CD4-positive, alpha-beta T cell treated with Interferon alpha-2 for 1 hour (primary cell): ENCODE results near the gene CAMTA1.

Experiments
- DNase-seq, 2 donors: peaks; one replicate each; pipeline ENCODE4 v3.0.0-alpha.2; 2020 to 2022

CAMTA1 gene

GRCh38 chr1:7097938-7098592, 312.8 kb downstream of the CAMTA1 start:
- no peak for DNase-seq

GRCh38 chr1:7098641-7099040, 313.4 kb downstream of the CAMTA1 start:
- DNase-seq: no peak

DNA sequence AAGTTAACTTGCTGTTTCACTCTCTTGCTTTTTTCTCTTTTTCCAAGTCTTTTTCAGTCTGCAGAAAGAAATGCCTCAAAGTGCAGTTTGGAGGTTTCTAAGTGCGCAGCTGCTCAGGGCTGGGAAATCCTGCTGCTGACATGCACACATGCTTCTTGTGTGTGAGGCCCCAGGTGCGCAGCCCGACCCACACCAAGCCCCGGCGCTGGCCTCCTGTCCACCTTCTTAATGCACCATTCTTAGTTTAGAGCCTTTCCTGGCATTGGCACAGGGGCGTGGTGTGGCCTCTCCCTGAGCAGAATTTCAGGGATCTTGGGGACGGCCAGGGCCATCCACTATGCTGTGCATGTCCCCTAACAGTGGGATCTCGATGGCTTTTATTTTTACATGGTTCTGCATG, 315.2 kb downstream of the CAMTA1 start:
- no peak for DNase-seq

DNA sequence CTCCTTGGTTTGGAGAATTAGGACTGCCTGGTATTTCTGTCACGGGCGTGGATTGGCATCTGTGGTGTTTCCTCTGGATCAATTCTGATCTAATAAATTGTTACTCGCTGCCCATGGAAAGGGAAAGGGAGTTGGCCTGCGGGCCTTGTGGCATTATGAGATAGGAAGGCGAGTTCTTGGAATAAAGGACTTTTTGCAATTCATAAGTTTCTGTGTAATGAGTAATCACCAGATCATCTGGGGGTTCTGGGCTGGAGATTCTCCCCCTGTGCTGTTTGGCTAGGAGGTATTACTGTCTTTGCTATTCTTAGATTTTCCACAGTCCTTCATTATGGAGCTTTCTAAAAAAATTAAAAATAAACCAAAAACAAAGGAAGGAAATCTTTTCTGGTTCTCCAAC, 315.9 kb downstream of the CAMTA1 start:
- no peak for DNase-seq

- no peak for DNase-seq
Observed at GRCh38 chr1:7103361-7103782, 318.1 kb downstream of the CAMTA1 start.

DNA sequence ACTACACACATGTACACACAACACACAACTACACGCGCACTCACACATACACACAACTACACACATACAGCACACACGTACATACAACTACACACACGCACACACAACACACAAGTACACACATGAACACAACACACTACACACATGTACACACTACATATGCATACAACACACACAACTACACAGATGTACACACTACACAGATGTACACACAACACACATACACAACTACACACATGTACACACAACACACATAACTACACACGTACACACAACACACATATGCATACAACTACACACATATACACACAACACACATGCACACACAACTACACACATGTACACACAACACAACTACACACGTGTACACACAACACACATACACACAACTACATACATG, 318.6 kb downstream of the CAMTA1 start:
- no peak for DNase-seq

DNA sequence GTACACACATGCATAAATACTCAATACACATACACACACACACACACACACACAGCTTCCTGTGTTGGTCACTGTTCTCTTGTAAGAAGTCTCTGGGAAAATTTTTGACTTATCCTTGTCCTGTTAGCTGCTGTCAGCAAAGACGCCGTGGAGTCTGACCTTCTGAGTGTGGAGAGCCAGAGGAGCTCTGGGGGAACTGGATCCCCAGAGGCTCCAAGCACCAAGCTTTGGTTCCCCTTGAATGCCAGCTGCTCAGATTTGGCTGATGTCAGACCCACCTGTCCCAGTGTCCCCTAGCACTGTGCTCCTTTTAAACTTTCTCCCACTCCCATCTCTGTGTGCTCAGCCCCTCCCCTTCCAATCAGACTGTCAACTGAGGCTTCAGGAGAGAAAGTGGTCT, 319.1 kb downstream of the CAMTA1 start:
- DNase-seq: no peak

DNA sequence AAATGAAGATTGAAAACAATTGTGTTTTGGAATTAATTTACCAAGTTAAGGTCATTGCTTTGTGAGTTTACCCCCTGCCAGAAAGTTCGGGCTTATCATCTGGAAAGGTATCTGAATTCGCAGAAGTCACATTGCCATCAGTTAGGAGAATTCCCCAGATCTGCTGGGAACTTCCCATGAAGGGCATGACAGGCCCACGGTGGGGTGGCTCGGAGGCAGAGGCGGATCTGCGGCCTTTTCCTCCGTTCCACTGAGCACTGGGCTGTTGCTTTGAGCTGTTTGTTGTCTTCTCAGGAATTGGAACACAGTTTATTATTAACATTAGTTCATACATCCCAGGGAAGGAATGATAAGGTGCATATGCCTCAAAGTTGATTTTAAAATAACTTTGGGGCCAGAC, 320.0 kb downstream of the CAMTA1 start:
- DNase-seq: no peak

GRCh38 chr1:7106442-7107108, 321.3 kb downstream of the CAMTA1 start:
- DNase-seq: no peak

- DNase-seq: no peak
Observed at GRCh38 chr1:7107109-7107830, 322.0 kb downstream of the CAMTA1 start.

- DNase-seq: no peak
Observed at GRCh38 chr1:7108251-7108650, 323.0 kb downstream of the CAMTA1 start.

- DNase-seq: no peak
Observed at GRCh38 chr1:7109901-7110300, 324.6 kb downstream of the CAMTA1 start.

GRCh38 chr1:7110321-7110720, 325.1 kb downstream of the CAMTA1 start:
- DNase-seq: no peak

- DNase-seq: no peak
Observed at GRCh38 chr1:7111853-7112252, 326.6 kb downstream of the CAMTA1 start.

- DNase-seq: no peak
Observed at GRCh38 chr1:7113136-7113535, 327.9 kb downstream of the CAMTA1 start.

- DNase-seq: no peak
Observed at GRCh38 chr1:7113822-7114221, 328.6 kb downstream of the CAMTA1 start.

DNA sequence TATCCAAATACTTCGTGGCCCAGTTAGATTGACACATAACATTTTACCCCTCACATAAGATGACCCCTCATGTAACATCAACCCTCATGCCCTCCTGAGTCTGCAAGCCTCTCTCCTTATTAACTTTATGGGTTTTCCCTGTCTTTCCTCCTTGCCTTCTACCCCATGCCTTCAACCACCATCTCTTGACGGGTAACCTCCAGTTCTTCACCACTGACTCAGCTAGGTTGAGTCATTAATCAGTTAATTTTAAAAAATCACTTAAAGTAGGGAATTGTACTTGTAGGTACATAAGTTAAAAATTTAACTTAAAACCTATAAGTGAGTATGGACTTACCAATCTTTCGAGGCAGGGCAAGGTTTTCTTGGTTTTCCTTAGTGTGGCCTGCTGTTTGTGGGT, 330.7 kb downstream of the CAMTA1 start:
- no peak for DNase-seq

DNA sequence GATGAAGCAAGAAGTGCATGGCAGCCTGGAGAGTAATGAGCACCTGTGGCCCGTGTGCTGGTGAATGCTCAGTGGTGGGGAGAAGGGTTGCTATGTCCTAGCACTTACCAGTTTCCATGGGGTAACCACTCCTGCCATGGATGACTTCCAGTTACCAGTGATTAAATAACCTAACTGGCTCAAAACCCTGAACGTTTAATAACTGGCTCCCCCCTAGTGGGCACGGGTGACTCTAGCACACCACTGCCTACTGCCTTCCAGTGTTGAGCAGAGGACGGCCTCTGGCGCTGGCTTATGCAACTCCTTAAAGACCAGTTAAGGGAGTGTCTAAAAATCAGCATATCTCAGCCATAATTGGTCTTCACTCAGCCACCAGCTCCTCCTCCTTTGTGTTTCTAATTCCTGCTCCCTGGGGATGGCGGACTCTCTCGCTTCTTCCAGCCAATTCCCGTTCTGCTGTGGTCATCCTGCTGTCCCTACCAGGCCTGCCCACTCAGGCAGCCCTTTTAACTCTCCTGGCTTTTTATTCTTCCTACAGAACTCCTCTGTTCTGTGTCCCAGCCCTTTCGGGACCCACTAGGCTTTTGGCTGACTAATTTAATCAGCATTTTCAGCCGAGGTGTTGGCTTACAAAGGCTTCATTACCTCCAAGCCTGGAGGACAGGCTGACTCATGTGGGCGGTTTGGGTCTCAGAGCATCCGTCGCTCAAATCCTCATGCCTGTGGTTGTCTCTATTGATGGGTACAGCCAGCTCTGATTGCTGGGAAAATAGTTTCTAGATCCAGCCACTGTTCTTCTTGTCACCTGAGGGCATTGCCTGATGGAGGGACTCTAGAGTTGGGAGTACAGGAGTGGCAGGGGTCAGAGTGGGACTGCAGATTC, 332.4 kb downstream of the CAMTA1 start:
- DNase-seq: no peak

DNA sequence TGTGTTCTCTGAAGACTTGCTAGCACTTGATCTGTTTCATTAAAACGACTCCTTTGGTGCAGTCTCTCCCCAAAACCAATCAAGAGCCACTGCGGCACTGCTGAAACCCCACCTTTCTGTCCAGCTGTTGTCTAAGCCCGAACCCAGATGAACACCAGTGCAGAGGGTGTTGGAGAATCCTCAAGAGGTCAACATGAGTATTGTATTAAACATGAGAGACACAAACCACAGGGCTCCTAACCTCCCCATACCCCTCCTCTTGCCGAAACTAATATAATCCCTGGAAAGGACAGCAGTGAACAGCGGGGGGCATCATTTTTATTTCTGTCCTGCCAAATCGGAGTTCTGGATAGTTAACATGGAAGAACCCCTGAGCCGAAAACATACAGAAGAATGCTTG, 333.9 kb downstream of the CAMTA1 start:
- no peak for DNase-seq

- DNase-seq: no peak
Observed at GRCh38 chr1:7120863-7121621, 335.8 kb downstream of the CAMTA1 start.

DNA sequence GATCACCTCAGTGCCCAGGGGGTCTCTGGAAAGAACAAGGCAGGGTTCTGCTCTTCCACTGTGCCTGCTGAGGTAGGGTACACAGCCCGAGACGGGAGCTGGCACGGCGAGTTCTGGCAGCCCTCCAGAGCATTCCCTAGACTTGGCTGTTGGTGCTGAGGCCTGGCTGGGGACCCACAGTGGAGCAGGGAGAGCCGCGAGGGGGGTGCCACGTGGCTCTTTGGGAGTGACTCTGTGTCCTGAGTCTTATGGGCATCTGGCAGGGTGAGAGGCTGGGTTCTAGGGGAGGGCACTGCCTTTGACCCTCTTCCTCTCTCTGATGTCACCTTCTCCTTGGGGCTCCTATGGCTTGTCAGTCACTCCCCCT, 336.4 kb downstream of the CAMTA1 start:
- no peak for DNase-seq

- DNase-seq: no peak
Observed at GRCh38 chr1:7127322-7128075, 342.2 kb downstream of the CAMTA1 start.
